Left ventricle myocardium superior (tissue), 1 donor: ENCODE results near the gene OGG1. TPM values are rescaled to one million over a fixed set of nuclear protein-coding genes. Genes with fewer than 3 reads are reported as not detected.
A peak's percentile ranks its signal among the peaks of the same experiment; 100 is the strongest.

Experiments used
- ATAC-seq: fragments of 200-7000 bp; cut with Tn5 transposase; one replicate; pipeline ENCODE4 v1.9.1; 2020; ENCODE audit warnings: mild to moderate bottlenecking, moderate library complexity
- DNase-seq: peaks from one replicate; pipeline ENCODE4 v3.0.0-alpha.2; 2020
- intact Hi-C: fragments of 100-400 bp; cut with micrococcal nuclease; formaldehyde crosslinking; loops from one replicate; pipeline ENCODE4 v1.11.0; 2022
- total RNA-seq: library from RNA; stranded (reverse); fragmentation: NEBNext Ultra II Directional; extraction: Animal tissue kit (Norgen Biotek cat#: 25700); gene quantifications from one replicate; pipeline ENCODE4 v1.2.1, GENCODE V29; 2021
- donor health status: DM: no; HTN: yes; CAD: no; lungs with severe emphysema.

The OGG1 gene
- total RNA-seq, 1 donor from 2014 or later = 8.8 TPM

DNA sequence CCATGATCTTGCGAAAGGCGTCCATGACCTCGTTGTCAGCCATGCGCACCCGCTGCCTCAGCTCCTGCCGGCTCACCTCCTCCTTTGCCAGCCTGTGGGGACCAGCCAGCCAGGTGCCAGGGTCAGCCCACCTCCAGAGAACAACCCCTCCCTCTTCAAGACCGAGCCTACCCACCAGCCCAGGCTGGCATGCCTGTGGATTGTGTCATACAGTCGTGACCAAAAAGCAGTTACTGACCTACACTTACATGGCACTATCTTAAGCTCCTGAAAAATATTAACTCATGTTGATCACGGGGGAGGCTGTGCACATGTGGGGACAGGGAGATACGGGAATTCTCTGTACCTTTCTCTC is 30.7 kb downstream of the OGG1 start:
- ATAC-seq (no peak), DNase-seq (no peak)
- intact Hi-C loops = no loop called here

DNA sequence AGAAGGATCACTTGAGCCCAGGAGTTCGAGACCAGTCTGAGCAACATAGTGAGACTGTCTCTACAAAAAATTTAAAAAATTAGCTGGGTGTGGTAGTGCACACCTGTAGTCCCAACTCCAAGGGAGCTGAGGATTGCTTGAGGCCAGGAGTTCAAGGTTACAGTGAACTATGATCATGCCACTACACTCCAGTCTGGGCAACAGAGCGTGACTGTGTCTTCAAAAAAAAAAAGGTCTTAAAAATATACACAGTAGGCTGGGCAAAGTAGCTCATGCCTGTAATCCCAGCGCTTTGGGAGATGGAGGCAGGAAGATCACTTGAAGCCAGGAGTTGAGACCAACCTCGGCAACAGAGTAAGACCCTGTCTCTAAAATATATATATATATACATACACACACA is 31.2 kb downstream of the OGG1 start:
- DNase-seq (no peak), ATAC-seq (no peak)
- intact Hi-C loops = no loop called here

DNA sequence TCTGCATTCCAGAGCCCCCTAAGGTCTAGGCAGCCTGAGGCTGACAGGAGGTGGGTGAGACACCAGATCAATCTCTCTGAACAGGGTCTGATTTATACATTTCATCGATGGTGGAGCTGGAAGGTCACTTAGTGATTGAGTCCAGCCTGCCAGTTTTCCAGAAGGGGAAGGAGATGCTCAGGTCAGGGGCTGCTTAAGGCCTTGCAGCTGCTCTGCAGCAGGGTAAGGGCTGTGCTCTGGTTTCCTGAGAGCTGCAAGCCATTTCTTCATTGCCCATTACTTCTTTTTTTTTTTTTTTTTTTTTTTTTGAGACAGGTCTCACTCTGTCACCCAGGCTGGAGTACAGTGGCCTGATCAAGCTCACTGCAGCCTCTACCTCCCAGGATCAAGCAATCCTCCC is 31.8 kb downstream of the OGG1 start:
- intact Hi-C loops = no loop called here
- DNase-seq (no peak), ATAC-seq (no peak)

DNA sequence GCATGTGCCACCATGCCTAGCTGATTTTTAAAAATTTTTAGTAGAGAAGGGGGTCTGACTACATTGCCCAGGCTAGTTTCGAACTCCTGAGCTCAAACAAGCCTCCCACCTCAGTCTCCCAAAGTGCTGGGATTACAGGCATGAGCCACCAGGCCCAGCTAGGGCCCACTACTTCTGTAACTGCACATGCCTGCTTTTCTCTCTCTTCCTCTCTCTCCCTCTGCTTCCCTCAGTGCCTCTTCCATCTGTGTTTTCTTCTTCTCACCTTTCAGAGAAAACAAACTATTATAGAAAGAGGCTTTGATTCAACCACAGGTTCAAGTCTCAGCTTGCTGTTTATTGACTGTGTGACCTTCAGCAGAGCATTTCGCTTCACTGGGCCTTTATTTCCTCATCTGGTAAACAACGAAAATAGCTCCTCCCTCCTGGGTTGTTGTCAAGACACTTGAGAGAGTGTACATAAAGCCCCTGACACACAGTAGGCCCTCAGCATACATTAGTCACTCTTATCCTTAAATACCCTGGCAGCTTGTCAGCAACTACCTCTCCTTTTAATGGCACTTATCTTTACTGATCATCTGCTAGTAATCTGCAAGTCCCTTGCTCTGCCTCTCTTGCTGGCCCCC is 32.3 kb downstream of the OGG1 start:
- ATAC-seq = no peak
- intact Hi-C loops = no loop called here
- no peak for DNase-seq

DNA sequence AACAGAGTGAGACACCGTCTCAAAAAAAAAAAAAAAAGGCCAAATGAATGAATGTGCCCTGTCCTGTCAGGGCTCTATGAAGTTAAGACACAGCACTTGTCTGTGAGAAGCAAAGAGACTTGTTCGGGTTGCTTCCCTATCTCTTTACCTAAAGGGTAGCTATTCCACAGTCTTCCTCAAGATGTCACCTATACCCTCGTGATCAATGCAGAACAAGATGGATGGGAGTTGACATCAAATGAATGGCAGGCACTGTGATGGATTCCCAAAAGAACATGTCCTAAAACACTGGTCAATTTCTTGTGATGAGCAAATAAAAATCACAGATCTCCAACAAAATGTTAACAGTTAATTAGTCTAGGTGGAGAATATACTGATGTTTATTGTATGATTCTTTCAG is 33.0 kb downstream of the OGG1 start:
- intact Hi-C loops = no loop called here
- DNase-seq (no peak), ATAC-seq (no peak)

DNA sequence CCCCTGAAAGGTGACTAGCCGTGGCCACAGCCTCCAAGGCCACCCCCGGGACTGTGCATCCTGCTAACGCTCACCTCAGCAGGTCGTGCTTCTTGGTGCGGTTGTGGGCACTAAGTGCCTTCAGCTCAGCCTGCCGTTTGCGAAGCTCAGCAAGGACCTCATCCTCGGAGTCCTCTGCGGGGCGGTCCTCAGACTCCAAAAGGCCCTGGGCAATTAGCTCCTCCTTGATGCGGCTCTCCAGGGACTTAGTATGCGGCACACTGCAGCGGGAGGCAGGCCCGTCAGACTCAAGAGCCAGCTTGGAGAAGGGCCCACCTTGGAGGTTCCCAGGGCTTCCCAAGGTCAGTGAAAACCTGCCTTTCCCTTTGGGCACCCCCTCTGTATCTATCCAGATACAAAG is 34.2 kb downstream of the OGG1 start:
- intact Hi-C loops = no loop called here
- ATAC-seq (no peak), DNase-seq (no peak)

DNA sequence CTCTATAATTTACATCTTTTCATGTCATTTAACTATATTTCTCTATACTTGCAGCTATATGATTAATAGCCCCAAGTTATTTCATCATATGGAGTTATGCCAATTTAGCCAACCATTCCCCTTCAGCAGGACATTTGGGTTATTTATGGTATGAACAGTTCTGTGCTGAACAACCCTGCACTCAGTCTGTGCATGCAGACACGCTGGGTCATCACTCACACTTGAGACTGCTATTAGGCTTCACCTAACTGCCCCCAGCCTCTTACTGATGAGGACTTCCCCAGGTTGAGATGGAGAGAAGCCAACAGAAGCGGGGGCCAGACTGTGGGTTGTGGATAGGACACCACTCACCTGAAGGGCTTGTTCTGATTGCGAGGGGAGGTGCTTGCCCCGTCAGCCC is 35.2 kb downstream of the OGG1 start:
- DNase-seq (no peak), ATAC-seq (no peak)
- intact Hi-C loops = no loop called here

DNA sequence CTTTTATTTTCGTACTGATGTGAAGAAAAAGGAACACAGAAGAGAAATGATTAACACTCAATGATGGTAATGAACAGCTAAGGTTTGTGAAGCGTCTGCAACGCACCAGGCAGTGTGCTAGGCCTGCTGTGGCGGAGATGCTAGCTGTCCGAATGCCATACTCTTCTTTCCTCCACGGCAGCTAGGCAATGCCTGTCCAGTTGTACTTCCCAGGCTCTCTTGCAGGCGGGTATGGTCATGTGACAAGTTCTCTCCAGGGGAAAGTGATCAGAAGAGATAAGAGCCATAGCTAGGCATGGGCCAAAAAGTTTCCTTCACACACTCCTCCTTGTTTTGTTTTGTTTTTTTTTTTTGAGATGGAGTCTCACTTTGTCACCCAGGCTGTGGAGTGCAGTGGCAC is 35.9 kb downstream of the OGG1 start:
- no peak for DNase-seq
- intact Hi-C loops = no loop called here
- no peak for ATAC-seq

DNA sequence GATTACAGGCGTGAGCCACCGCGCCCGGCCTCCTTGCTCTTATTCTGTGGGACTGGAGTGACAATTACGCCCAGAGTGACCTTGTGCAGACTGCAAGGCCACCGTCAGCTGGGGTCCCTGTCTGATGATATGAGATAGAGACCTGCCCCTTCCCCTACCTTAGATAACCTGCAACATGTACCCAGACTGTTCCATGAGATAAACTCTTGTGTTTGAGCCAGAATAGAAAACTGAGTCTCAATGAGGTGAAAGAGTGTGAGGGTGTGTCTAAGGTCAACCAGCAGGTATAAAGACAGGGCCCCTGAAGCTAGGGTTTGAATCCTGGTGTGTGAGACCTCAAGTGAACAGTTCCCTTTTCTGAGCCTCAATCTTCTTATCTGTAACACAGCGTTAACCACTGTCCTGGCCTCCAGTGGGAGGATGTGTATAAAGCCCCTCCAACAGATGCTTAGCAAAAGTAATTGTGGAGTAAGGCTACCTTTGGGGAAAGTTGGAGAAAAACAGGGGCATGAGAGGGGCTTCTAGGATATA is 36.5 kb downstream of the OGG1 start:
- ATAC-seq (no peak), DNase-seq (no peak)
- intact Hi-C loops = no loop called here

DNA sequence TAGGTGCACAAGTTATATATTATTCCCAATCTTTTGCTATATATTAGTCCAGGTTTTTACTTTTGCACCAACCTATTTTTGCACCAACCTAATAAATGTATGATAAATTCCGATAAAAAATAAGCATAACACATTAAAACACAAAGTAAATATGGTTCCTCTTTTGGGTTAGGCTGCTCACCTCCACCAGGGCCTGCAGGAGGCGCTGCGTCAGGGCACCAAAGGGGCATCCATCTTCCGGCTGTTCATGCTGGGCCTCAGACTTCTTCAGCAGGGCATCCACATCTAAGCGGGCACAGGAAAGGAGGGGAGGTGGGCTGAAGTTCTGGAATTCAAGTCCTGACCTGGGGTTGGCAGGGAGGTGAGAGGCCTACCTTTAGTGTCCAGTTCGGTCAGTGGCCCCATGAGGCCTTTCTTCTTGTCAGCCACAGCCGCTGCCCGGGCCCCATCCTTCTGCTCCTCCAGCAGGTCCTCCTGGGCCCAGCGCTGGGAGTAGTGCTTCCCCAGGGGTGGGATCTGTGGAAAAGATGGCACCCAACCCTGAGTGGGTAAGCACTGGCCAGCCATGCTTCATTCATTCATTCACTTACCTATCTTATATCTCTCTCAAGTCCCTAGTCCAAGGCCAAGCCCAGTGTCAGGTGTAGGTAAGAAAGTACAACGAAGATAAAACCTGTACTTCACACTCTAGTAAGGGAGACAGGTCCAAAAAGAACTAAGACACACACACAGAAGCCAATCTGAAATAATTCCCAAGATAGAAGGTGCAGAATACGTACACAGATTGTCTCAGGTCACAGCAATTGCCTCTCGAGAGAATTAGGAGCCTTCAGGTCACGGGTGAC is 37.3 kb downstream of the OGG1 start:
- ATAC-seq (no peak), DNase-seq (no peak)
- intact Hi-C loops = no loop called here

DNA sequence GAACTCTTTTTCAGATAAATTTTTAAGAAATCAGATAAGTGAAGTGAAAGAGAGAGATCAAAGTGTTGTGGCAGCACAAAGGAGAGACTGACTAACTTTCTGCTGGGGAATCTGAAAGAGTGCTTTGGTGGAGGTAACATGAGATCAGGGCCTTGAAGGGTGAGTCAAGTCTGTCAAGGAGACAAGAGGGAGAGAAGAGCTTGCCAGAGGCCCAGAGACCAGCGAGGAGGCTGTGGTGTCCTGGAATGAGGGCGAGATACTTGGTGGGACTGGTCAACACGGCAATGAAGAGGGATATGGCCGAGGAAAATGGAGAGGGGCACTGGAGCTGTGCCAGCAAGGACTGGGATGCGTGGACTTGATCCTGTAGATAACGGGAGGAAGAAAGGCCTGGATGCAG is 38.0 kb downstream of the OGG1 start:
- intact Hi-C loops = no loop called here
- DNase-seq = no peak
- no peak for ATAC-seq

DNA sequence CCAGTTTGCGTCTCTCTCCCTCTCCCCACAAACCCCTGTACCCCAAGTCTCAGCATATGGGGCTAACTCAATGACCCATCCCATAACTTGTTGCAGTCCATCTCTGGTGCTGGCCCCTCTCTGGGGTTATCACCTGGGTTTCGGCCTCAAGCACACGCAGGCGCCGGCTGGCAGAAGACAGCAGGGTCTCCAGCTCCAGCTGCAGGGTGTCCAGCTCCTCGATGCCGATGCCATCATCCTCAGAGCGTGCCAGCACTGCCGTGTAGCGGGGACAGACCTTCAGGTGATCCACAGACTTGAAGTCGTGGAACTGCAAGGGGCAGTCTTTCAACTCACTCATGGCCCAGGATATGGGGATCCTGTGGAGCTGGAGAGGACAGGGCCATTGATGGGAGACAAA is 41.4 kb downstream of the OGG1 start:
- intact Hi-C loops = no loop called here
- DNase-seq (no peak), ATAC-seq (no peak)

DNA sequence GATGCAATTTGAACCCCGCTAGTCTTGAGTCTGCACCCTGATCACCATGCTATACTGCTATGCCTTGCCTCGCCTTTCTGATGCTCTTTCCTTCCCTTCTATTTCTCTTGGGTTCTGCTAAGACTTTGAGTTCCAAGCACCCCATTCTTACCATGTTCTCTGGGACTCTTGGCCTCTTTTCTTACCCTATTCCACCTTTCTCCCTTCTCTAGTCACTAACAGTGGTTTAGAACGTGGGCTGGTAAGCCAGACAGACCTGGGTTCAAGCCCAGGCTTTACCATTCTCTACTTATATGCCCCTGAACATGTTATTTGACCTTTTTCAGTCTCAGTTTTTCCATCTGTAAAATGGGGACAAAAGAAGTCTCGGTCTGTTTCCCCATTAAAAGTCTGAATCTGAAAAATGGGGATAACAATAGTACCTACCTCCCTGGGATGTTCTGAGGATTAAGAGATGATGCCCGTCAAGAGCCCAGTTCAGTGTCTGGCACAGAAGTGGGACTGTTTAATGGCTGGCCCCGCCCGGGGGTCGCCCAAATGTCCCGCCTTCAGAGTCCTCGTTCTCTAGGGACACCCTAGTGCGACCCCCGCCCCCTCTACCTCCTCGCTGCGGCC is 42.1 kb downstream of the OGG1 start:
- no peak for ATAC-seq
- intact Hi-C loops = no loop called here
- DNase-seq = no peak

DNA sequence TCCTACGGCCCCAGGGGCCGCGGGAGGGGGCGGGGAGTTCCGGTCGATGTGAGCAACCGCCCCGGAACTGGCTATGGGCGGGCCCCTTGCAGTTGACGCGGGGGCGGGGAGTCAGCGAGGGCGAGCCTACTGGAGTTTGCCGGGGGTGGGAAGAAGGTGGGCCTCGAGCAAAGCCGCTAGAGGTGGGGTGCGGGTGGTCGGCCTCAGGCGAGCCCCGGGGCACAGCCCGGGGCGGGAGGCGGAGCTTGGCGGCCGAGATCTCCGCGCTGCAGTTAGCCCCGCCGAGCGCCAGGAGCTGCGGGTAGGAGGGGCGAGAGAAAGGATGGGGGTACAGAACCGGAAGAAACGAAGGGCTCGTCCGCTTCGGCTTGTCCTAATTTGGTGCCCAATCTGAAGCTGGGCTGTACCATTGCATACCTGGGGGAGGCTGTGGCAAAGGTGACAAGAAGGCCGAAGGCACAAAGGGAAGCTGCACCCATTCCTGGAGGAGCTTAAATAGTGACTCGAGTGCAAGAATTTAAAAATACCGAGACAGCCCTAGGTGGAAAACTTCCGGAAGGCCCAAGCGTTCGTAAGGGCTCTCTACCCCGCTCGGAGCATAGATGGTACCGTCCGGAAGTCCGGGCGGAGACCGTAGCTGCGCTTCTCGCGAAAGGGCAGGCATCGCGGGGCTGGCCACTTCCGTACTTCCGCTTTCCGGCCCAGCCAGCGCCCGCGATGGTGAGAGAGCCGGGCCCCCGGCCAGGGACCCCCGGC is 42.8 kb downstream of the OGG1 start, which contains the start of the genes ARPC4 and TADA3:
TSS of gene ARPC4 (plus strand) at position 678 of the 756 bp plus-strand sequence. CDS start at position 718, 40 bp downstream.
TSS of gene TADA3 (minus strand) at position 69 of the 756 bp plus-strand sequence. CDS start 1,007 bp downstream, outside the sequence.
- DNase-seq (peak; percentile 97), ATAC-seq (peak; percentile 94)
- intact Hi-C loops = no loop called here

DNA sequence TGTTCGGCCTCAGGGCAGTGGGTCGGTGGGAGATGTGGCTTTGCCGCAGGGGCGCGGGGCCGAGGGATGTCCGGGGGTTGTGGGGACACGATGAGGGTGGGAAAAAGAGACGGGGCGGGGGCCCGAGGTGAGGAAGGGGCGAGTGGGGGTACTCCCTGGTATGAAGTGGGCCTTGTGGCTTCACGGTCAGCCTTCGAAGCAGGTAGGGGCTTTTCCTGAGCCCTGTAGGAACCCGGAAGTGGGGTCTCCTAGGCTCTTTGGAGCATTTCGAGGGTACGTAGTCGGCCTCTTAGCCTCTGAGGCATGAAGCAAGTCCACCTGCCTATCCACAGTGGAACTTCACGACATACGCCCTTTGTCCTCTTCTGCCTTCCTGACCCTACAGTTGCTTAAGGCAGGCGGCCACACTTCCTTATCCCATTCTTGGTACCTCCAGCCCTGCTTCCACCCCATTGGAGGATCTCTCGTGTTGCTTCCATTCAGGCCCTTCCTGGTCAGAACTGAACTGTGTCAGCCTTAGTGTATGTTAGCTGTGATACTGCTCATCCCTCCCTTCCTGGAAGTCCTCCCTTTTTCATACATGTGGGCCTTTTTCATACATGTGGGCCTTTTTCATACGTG is 43.5 kb downstream of the OGG1 start:
- intact Hi-C loops = no loop called here
- ATAC-seq (peak; percentile 0), DNase-seq (no peak)

DNA sequence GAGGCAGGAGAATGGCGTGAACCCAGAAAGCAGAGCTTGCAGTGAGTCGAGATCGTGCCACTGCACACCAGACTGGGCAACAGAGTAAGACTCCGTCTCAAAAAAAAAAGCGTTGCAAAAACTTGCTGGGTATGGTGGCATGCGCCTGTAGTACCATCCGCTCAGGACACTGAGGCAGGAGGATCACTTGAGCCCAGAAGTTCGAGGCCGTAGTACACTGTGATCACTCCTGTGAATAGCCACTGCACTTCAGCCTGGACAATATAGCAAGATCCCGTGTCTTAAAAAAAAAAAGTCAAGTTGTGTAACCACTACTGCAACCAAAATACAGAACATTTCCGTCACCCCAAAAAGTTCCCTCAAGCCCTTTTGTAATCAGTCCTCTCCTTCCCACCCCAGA is 44.6 kb downstream of the OGG1 start:
- DNase-seq (no peak), ATAC-seq (no peak)
- intact Hi-C loops = no loop called here

DNA sequence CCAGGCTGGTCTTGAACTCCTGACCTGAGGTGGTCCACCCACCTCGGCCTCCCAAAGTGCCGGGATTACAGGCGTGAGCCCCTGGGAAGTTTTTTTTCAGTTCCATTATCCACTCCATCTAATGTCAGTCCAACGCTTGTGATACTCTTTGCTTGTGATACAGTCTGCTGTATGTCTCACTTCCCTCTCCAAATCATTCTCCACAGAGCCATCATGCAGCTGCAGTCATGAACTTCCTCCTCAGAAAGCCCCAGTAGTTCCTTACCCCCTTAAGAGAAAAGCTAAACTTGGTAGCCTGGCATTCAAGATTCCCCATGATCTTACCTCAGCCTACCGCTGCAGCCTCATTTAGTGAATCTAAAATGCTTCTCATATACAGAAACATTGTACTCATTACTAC is 45.5 kb downstream of the OGG1 start:
- ATAC-seq = no peak

DNA sequence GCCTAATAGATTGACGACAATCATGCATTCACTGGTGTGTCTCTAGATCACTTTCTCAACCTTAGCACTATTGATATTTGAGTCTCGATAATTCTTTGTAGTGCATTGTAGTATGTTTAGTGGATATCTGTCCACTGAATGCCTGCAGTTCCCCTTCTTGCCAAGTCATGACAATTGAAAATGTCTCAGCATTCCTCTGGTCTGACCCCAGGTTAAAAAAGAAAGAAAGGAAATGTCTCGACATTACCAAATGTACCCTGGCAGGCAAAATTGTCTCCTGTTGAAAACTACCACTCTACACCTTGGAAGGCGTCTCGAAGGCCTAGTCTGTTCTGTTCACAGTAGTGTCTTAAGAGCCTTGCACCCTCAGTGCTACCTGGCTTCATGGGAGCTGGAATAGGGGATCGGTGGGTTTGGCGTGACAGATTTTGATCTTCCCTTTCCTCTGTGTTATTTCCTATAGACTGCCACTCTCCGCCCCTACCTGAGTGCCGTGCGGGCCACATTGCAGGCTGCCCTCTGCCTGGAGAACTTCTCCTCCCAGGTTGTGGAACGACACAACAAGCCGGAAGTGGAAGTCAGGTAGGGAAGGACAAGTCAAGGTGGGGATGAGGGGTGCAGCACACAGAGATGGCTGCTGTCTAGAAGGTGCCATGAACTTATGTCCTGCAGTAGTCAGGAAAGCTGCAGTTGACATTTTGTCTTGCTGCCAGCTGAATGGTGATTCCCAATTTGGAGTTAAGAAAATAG is 47.6 kb downstream of the OGG1 start:
- intact Hi-C loops = no loop called here

More for the DNA sequence above, 45.5 kb downstream of the OGG1 start:
- intact Hi-C loops = no loop called here
- DNase-seq = no peak

More for the DNA sequence above, 47.6 kb downstream of the OGG1 start:
- ATAC-seq = no peak
- DNase-seq = no peak
